NB4 (cell line): ENCODE results near the gene AKNA.

ENCODE experiments used
- POLR2A ChIP-seq: IDR thresholded peaks from 2 replicates; pipeline ENCODE4 v1.6.1; 2011; ENCODE audit warnings: mild to moderate bottlenecking; ENCODE audit not compliant: insufficient read length; ENCODE audit errors: extremely low read depth
- TF ChIP-seq, protein P1 (sequence below): IDR thresholded peaks from one replicate; pipeline ENCODE4 v1.5.1; 2012; ENCODE audit warnings: low read depth, low read length
- TF ChIP-seq, protein P2 (sequence below): IDR thresholded peaks from 2 replicates; pipeline ENCODE4 v1.6.1; 2011; ENCODE audit warnings: low read depth, low read length

DNA sequence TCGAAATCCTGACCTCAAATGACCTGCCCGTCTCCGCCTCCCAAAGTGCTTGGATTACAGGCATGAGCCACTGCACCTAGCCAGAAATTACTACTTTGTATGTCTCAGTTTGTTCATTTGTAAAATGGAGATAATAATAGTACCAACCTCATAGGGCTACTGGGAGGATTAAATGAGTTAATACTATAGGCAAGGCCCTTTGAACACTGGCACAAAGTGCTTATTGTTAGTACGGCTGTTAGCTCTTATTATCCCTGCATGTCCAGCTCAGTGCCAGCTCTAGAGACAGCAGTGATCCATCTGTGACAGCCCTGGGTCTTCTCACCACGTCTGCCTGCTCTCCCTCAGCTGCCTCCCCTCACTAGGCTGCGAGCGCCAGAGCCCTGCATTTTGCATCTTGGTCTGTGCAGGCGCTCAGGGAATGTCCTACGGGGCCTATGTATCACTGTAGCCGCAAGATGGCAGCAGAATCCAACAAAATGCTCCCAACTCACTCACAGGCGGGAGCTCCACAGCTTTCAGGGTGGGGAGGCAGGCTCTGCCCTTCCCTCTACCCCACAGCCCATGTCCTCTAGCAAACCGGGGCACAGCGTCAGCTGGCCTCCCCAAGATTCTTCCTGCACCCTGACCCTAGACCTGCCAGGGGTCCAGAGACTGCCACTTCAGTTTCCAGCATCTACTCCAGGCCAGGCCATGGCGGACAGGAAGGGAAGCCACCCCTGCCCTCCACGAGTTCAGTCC, 17.7 kb upstream of the AKNA start:
- TF ChIP-seq, protein P1, sequence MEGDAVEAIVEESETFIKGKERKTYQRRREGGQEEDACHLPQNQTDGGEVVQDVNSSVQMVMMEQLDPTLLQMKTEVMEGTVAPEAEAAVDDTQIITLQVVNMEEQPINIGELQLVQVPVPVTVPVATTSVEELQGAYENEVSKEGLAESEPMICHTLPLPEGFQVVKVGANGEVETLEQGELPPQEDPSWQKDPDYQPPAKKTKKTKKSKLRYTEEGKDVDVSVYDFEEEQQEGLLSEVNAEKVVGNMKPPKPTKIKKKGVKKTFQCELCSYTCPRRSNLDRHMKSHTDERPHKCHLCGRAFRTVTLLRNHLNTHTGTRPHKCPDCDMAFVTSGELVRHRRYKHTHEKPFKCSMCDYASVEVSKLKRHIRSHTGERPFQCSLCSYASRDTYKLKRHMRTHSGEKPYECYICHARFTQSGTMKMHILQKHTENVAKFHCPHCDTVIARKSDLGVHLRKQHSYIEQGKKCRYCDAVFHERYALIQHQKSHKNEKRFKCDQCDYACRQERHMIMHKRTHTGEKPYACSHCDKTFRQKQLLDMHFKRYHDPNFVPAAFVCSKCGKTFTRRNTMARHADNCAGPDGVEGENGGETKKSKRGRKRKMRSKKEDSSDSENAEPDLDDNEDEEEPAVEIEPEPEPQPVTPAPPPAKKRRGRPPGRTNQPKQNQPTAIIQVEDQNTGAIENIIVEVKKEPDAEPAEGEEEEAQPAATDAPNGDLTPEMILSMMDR: peak; percentile 71
- TF ChIP-seq POLR2A: no peak
- TF ChIP-seq, protein P2, sequence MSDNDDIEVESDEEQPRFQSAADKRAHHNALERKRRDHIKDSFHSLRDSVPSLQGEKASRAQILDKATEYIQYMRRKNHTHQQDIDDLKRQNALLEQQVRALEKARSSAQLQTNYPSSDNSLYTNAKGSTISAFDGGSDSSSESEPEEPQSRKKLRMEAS: no peak
